ENCODE data around the gene TRMT2B.

DNA sequence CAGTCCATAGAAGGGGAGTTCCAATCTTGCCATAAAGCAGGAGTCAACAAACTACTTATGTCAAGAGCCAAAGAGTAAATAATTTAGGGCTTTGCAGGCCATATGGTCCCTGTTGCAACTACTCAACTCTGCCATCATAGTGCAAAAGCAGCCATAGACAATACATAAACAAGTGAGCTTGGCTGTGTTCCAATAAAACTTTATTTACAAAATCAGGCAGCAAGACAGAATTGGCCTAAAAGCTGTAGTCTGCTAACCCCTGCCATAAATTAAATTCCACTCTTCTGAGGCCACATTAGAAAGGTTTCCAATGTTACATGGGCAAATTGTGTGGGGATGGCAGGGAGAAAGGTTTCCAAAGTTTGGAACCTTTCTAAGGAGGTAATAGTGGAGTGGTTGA is 14.7 kb downstream of the TRMT2B start:
- no peak for TF ChIP-seq EZH2phosphoT487 (IDR thresholded peaks at IDR 0.05; ENCODE audit: low read length)
- TF ChIP-seq, protein P1, sequence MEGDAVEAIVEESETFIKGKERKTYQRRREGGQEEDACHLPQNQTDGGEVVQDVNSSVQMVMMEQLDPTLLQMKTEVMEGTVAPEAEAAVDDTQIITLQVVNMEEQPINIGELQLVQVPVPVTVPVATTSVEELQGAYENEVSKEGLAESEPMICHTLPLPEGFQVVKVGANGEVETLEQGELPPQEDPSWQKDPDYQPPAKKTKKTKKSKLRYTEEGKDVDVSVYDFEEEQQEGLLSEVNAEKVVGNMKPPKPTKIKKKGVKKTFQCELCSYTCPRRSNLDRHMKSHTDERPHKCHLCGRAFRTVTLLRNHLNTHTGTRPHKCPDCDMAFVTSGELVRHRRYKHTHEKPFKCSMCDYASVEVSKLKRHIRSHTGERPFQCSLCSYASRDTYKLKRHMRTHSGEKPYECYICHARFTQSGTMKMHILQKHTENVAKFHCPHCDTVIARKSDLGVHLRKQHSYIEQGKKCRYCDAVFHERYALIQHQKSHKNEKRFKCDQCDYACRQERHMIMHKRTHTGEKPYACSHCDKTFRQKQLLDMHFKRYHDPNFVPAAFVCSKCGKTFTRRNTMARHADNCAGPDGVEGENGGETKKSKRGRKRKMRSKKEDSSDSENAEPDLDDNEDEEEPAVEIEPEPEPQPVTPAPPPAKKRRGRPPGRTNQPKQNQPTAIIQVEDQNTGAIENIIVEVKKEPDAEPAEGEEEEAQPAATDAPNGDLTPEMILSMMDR (IDR thresholded peaks at IDR 0.05; ENCODE audit: low read length) = no peak

Measured in MM.1S (cell line).